Stimulated activated naive CD4-positive, alpha-beta T cell treated with Interleukin-2 at 50 U/mL for 16 hours (primary cell): ENCODE data around the gene PANK1.
"Not testable (repeated sequence)": the region's sequence is repeated elsewhere in the genome, so short reads cannot be mapped to it uniquely, and the experiment has no call there.

Source experiments
- DNase-seq: peaks from one replicate; lab custom pipeline; 2025; lab: John Stamatoyannopoulos, UW

Gene PANK1

DNA sequence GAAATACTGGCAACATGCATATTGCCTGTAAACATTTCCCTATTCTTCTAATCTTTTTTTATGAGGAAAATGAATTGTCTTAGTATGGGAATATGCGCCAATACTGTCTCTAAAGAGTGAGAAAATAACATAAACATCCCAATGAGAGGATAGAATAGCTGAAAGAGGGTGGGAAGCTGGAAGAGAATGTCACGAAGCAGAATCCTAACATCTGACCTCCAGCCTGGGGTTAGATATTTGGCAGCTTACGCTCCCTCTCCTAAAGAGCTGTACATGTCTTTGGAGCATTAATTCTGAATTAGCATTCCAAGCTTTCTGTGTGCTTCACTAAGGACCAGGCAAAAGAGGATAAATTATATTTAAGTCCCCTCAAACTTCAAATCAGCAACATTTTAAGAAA, 78.0 kb downstream of the PANK1 start:
- no peak for DNase-seq

DNA sequence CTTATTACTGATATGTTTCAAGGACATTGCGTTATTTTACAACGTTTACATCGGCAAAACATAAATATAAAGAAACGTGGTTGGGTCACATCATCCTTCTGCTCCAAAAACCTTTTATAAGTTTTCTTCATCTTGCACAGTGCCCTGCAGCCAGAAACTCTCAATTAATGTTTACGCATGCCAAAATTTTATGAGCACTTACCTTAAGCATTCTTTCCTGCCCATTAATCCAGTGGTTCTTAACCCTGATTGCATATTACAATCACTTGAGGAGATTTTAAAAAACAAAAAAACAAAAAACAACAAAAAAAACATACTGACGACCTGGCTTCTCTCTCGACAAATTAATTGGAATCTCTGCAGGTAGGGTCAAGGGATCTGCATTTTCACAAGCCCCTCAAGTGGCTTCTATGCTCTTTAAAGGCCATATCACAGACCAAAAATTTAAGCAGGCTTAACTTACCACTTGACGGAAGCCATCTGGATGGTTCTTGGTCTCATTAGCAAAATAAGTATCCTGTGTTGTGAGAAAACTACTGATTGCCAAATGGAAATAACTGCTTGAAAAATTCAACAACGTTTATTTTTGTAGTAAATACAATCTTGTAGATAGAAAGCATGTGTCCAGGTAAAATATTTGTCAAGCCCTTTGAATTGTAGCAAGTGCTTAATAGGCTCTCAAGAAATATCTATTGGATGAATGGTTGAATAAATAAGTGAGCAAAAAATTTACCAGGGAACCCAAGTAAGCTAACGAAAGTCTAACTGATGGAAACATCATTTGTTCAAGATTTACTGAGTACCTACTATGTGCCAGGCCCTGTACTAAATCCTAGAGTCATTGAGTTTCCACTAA, 78.7 kb downstream of the PANK1 start:
- DNase-seq = no peak

DNA sequence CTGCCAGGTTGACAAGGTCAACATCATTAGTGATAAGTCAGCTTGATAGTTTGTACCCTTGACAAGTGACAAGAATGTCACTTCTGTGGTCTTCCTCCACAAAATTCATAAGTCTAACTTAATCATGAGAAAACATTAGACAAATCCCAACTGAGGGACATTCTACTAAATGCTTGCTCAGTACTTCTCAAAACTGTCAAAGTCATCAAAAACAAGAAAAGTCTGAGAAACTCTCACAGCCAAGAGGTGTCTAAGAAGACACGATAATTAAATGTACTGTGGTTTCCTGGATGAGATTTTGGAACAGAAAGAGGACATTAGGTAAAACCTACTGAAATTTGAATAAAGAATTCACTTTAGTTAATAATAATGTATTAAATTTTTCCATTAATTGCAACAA, 79.9 kb downstream of the PANK1 start:
- no peak for DNase-seq

DNA sequence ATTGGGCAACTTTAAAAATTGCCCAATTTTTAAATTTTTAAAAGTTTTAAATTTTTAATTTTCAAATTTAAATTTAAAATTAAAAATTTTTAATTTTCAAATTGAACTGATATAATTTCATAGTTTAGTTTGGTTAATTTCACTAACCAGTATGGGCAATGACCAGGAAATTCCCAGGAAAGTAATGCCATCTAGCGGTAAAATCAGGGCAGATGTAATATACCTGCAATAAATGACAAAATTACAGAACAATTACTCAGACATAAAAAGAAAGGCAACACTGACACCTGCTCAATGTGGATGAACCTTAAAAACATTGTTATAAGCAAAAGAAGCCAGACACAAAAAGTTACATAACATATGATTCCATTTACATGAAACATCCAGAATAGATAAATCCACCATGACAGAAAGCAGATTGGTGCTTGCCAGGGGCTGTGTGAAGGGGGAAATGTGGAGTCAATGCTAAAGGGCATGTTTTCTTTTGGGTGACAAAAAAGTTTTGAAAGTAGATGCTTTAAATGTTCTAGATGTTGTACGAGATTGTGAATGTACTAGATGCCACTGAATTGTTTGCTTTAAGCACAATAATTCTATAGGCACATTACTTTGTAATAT, 81.1 kb downstream of the PANK1 start:
- DNase-seq = no peak

DNA sequence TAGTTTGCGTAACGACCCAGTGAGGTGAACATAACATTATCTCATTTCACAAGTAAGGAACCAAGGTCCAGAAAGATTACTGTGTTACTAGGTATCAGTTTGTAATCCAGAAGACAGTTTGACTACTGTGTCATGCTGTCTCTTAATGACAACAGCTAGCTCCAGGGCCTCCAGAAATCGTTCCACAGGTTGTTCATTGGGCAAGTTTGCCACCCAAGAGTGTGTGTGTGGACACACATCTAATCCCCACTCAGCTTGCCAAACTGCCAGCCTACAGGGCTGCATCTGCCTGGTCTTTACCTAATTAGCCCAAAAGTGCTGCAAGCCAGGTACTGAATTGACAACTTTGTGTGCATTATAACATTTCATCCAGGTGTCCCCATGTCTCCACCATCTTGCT, 81.7 kb downstream of the PANK1 start:
- DNase-seq = no peak

DNA sequence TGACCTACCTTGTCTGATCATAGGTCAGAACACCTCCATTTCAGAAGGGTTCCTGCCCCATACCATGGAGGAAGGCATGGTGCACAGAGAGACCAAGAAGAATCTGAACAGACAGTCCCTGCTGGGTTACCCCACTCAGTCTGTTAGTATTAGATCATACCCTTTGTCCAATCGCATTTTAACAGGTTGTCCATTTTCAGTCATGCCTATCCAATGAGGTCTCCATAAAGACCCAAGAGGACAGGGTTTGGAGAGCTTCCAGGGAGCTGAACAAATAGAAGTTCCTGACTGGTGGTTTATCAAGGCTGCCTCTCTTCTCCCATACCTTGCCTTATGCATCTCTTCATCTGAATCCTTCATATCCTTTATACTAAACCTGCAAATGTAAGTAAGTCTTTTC, 88.4 kb downstream of the PANK1 start:
- DNase-seq = no peak

DNA sequence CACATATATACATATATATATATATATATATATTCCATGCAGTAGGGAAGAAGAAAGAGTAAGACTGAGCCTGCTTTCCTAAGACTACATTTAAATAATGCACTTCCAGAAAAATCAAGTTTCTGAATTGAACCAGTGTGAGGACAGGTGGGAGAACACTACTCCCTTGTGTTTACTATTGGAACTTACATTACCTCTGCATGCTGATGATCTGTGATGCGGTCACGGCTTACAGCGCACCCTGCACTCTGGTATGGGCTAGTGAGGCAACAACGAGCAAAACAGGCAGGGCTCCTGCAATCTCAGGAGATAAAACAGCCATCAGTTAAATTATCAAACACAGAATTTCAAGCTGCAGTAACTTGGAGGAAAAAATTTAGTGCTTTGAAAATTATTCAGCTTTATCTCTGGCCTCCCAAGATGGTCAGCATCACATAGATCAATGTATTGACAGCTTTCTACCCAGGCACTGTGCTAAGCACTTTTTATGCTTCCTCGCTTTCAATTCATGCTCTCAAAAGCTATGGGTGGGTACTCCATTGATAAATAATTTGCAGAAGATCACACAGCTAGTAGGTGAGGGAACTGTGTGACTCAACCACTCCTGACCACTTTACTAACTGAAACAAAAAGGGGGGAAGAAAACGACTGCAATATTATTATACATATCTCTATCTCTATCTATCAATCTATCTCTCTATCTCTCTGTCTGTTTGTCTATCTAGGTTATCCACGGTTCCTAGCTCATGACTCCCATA, 89.2 kb downstream of the PANK1 start:
- DNase-seq = no peak

DNA sequence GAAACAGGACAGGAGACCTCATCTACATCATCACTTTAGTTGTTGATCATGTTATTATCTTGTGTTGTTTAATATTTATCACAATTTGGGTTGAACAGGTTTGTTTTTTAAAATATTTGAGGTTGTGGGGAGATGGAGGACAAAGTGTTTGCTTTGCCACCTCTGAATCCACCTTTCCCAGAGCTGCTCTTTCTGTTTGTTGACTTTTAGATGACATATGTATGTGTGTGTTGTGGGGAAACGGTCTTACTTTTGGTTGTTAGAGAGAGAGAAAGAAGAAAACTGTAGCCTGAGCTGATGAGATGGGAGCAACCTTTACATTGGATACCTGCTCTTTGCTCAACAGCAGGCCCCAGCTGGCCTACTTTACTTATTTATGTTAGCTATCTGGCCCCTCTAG, 90.6 kb downstream of the PANK1 start:
- no peak for DNase-seq

DNA sequence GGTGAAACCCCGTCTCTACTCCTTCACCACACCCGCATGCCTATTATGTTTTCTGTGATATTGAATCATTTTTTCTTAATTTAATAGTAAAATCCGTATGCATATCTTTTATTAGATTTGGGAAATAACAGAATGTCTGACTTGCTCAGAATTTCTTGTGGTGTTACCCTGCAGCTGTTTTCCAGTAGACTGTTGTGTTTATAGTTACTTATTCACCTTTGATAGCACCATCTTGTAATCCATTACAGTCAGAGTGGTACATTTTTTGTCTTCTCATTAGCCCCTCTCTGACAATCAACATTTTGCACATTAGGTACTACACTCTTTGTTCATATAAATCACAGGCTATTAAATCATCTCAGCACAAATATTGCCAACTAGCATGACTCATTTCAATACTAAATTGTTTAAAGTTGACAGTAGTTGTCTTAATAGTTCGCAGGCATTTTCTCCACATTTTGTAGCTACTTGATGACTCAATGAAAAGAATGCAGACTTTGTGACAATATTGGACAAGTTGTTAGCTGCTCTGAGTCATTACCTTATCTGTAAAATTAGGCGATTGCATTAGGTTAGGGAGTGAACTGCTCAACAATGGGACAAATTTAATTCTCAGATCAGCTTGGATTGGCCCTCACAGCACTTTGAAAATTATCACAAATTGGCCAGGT, 91.8 kb downstream of the PANK1 start:
- no peak for DNase-seq

DNA sequence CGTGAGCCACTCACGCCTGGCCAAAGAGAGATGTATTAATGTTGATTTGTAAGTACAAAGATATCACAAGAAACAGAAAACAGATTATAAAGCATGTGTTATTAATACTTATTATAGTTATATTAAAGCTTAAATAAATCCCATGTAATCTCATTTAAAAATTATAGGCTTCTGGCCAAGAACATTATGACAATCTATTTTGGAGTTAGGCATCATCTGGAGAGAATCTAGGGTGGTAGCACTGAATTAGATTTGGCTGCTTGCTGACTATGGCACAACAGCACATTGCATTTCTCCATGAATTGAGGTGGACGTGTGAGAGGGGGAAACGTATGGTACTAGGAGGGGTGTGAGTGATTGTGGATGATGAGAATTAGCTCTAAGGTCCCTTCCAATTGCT, 92.8 kb downstream of the PANK1 start:
- no peak for DNase-seq

DNA sequence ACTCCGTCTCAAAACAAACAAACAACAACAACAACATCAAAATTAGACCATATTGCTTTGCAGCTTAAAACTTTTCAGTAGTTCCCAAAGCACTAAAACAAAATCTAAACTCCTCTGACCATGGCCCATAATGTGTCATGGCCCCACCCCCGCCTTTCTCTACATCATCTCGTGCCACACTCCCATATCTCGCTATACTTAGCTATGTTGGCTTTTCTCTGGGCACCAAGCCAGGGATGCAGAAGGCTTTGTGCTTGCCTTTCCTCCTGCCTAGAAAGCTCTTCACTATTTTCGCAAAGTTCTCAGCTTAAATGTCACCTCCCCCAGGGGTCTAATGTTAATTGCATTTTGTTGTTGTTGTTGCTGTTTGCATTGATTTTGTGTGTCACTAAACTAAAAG, 94.5 kb downstream of the PANK1 start:
- DNase-seq = no peak

DNA sequence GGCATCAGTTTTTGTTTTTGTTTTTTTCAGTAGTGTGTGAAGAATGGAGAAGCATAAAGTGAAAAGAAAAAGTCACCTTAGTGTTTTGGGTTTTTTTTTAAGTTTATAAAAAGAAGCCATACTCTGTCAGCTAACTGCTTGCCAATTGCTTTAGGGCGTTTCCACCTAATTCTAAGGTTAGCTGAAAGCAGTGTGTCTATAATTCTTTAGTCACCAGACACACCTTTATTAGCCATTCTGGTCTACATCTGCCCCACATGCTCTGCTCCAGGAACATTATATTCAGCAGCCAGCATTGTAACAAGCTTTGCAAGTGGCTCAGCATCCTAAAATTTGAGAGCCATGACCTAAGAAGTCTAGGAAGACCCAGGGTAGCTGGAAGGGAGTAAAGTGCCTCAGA, 95.5 kb downstream of the PANK1 start:
- DNase-seq = no peak

DNA sequence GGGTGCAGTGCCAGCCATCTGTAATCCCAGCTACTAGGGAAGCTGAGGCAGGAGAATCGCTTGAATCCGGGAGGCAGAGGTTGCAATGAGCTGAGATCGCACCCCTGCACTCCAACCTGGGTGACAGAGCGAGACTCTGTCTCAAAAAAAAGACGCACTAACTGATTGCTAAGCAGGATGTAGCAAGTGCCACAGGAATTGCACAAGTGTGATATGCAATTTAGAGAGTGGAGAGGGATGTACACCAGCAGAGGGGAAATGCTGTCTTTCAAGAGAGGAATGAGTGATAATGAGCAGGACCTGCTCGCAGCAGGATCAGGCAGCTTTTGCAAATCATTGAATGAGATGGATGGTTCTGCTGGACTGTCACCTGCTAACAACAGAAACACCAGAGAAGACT, 96.4 kb downstream of the PANK1 start:
- DNase-seq = no peak

DNA sequence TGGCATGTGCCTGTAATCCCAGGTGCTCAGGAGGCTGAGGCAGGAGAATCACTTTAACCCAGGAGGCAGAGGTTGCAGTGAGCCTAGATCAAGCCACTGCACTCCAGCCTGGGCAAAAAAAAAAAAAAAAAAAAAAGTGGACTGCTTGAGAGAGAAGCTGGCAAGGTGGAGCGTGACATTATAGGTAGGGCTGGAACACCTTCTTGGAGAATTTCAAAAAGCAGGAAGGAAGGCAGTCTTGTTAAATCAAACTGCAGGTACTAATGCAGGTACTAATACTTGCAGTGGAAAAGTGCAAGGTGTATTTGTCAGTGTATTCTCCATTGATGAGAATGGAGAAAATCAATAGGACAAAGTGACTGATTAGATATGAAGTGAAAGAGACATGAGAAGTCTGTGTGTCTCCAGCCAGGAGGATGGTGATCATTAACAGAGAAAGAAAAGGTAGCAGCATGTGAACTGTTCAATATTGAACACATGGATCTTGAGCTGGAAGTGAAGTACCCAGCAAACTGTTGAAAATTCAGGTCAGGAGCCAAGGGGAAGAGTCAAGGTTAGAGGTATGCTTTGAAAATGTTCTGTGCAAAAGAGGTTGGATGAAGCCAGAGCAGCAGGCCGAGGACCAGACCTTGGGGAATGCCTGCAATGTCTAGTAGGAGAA, 97.1 kb downstream of the PANK1 start:
- no peak for DNase-seq

DNA sequence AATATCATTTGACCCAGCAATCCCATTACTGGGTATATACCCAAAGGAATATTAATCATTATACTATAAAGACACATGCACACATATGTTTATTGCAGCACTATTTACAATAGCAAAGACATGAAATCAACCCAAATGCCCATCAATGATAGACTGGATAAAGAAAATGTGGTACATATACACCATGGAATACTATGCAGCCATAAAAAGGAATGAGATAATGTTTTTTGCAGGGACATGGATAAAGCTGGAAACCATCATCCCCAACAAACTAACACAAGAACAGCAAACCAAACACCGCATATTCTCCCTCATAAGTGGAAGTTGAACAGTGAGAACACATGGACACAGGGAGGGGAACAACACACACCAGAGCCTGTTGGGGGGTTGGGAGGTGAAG, 98.4 kb downstream of the PANK1 start:
- not testable (repeated sequence) for DNase-seq

DNA sequence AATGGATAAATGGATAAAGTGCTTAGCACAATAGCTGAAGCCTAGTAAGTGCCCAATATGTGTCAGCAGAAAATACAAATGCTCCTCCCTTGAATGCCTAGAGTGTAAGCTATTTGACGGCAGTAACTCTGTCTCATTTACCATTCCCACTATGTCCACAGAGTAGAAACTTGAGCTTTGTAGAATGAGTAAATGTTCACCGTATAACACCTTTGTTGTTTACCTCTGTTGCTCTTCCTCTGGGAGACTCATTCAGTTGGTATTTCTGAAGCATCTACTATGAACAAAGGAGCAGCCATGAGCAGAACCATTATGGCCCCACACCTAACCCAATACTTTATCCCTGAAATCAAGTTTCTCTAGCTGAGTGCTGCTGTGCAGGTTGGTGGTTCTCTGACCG, 101.2 kb downstream of the PANK1 start:
- no peak for DNase-seq

DNA sequence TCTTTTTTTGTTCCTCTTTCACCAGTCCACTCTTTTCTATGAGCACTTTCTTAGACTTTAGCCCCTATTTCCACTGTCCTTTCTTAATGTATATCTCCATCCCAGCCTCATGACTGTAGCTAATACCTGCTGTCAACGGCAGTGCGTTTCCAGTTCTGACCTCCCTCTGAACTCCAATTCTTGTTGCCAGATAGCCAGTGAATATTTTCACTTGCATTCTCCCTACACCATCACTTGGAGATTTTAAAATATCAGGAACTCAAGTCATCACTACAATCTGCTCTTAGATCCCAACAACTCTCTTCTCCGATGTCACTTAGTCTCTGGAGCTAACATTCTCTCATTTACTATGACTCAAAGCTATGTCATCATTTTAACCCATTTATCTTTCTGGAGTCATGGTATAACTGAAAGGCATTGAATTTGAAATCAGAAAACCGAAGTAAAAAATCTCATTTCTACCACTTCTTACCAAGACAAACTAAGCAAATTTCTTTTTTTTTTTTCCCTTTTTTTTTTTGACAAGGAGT, 104.6 kb downstream of the PANK1 start:
- no peak for DNase-seq

DNA sequence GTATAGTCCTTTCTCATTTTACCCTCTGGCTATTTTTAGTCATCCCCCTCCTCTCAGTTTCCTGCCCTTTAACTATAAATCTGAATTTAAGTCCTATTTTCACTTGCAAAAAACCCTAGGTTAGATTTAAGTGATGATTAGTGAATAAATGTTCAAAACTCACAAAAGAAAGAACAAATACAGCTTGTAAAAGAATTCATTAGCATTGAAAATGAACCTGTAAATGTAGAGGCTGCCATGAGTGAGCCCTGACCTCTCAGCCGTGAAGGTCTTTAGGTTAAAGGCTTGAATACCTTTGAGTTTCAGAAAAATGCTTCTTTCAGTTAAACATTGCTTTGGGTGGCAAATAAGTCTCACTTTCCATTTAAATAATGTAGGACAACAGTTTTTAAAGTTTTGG, 107.7 kb downstream of the PANK1 start:
- DNase-seq = no peak

DNA sequence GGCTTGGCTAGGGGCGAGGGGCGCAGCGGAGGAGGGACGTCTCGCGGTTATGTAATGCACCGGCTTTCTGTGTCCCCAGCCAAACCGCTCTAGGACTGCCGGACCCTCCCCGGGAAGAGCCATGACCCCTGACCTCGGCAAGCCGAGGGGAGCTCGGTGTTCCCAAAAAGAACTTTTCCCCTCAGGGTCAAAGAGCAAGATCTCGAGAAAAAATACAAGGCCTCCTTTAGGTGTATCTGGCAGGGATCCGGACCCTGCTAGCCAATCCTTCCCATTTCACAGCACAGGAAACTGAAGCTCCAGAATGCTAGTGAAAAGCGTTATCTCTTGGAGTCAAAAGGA, 109.1 kb downstream of the PANK1 start:
- no peak for DNase-seq

DNA sequence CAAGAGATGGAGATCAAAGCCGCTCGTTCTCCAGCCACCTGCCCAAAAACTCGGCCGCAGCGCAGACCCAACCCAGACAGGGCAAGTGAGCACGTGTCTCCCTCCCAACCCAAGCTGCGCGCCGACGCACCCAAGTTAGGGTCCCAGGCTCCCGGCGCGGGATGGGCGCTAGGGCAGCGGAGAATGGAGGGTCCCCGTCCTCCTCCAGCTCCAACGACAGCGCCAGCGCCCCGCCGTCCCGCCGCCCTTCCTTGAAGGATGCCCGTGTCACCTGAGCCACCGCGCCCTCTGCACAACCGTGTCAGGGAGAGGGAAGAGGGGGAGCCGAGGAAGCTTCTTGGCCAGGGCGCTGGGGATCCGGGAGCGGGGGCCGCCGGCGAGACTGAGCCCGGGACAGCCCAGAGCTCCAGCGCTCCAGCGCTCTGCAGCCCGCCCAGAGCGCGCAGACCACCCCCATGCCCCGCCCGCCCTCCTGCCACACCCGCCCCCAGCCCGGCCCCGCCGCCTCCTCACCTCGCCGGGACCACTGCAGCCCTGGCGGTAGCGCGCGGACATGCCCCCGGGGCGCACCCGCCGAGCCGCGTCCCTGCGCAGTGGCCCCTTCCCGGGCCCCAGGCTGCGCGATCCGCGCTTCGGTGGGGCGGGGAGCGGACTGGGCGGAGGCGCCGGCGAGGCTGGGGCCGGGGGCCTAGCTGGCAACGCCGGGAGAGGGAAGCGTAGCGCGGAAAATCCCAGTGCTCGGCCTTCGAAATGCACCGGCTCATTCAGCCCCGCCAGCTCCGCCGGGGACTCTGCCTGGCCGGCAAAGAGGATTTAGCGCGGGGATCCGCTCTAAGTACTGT, 109.7 kb downstream of the PANK1 start, which contains the start of gene SLC16A12:
SLC16A12 (minus strand) TSS at position 424 of the 842 bp plus-strand sequence. CDS start 73,016 bp downstream, outside the sequence.
- no peak for DNase-seq

DNA sequence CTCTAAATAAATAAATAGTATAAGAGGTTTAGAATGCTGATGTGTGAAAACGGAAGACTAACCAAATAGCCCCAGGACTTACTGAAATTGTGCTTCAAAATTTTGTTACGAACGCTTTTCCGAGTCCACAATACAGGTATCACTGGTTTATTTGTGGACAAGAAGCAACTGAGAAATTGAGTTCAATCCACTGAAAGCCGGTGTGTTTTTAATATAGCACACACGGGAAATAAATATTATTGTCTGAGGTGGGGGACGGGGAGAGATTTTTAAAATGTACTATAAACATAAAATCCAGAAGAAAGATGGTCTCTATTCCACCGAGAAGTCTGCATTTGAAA, 110.2 kb downstream of the PANK1 start:
- no peak for DNase-seq
